ENCODE measurements around the gene OGA. TPM values are rescaled to one million over a fixed set of nuclear protein-coding genes. Genes with fewer than 3 reads are reported as not detected.

The OGA gene
- total and polyA plus RNA-seq, 2 donors (not counting 3 experiments of a cell fraction or from before 2014, with no cell fraction given) = 30.8 to 118 TPM

DNA sequence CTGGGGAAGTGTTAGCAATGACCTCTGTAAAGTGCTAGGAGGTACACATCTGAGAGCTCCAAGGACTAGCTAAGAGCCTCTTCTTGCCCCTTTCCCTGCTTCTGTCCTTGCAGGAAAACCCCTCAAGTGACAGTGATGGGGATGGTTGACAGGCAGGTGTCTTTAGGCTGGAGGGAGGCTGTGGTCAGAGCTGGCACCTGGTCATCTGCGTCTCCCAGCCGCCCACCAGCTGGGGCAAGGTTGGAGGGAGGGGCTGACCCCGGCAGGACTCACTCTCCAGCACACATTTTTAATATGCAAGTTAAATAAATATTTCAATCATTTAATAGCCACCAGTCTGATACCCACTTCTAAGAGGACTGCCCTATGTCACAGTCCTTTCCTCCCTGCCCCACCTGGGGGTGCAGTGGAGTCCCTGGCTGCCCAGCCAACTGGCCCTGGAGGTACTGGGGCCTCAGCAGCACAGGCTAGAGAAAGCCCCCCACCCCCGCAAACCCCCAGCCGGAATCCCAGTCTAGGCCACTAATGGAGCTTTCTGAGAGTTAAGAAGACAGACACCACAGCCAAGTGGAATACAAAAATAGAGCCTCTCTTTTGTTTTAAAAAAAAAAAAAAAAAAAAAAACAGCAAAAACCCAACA, 48.6 kb downstream of the OGA start:
- no peak for TF ChIP-seq MYC (IDR thresholded peaks at IDR 0.05; ENCODE audit: low read depth, low read length)
- TF ChIP-seq JUN (IDR thresholded peaks at IDR 0.05; ENCODE audit: borderline replicate concordance, insufficient read depth, insufficient read length, low read depth) = no peak
- DNase-seq (ENCODE audit: low read depth, low spot score) = no peak
- Histone ChIP-seq H2AFZ (ENCODE audit: low read depth, low read length) (no peak overlapping the region), H3K9me3 (replicated peaks; ENCODE audit: control insufficient read depth, insufficient read depth, low read length) (no peaks in the 10 kb centered on the region), H3K27ac (ENCODE audit: insufficient read depth, low read depth, low read length) (no peak overlapping the region), H3K9me1 (replicated peaks; ENCODE audit: control insufficient read depth, extremely low read depth, insufficient read depth, low read length) (no peaks in the 10 kb centered on the region), H4K20me1 (replicated peaks; ENCODE audit: control insufficient read depth, extremely low read depth, insufficient read depth, low read length) (no peaks in the 10 kb centered on the region), H3K4me1 (ENCODE audit: control insufficient read depth, extremely low read depth, insufficient read depth, low read length) (no peaks in the 10 kb centered on the region), H3K9ac (replicated peaks; ENCODE audit: extremely low read depth, insufficient read depth, low read length) (no peak overlapping the region), H3K4me2 (ENCODE audit: insufficient read depth, low read length) (no peak overlapping the region), H3K27me3 (ENCODE audit: control insufficient read depth in 2 of 2, insufficient read depth in 2 of 2, low read length in 2 of 2) (peaks cover 74% of the 10 kb centered on the region in 2 experiments), H3K79me2 (ENCODE audit: control insufficient read depth, insufficient read depth, low read length) (no peaks in the 10 kb centered on the region), H3K4me3 (replicated peaks in 1 of 3; ENCODE audit: insufficient read depth in 1 of 3, low read depth in 1 of 3, low read length in 3 of 3) (no peak overlapping the region), H3K36me3 (ENCODE audit: control insufficient read depth in 2 of 2, extremely low read depth in 1 of 2, insufficient read depth in 2 of 2, low read length in 2 of 2) (no peaks in the 10 kb centered on the region)
- FAIRE-seq = no peak
- dilution Hi-C loops (cut with MboI; ENCODE audit: extremely low pct_ligation_motif_present, low sequenced_read_pairs) = no loop called here
- no TSS peak for BruUV-seq (replicated peaks)
- ChIA-PET POLR2A (interaction anchor here (1.5 kb wide), 1 partner anchor 12 kb away, joined by 4 read pairs; no protein-coding TSS in a partner anchor), CTCF (interaction anchor here (2.9 kb wide), 1 partner anchor 11 kb away, joined by 18 read pairs; no protein-coding TSS in a partner anchor)
- intact Hi-C loops (cut with micrococcal nuclease) = no loop called here

DNA sequence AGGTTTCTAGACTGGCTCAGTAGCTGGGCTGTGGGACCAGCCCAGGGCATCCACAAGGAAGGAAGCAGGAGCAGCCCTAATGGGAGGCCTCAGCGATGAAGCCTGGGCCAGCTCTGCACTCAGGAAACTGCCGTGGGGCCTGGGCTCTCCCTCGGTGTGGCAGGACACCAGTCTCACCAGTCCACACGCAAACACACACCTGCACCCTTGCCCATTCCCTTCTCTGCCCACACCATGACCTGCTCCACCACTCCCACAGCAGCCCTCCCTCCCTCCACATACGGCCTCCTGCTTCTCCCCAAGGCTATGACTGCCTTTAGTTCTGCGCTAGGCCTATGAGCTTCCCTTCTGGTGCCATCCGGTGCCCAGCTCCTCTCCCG, 49.5 kb downstream of the OGA start:
- Histone ChIP-seq H3K27ac (ENCODE audit: insufficient read depth, low read depth, low read length) (no peak overlapping the region), H3K9me1 (replicated peaks; ENCODE audit: control insufficient read depth, extremely low read depth, insufficient read depth, low read length) (no peaks in the 10 kb centered on the region), H3K4me1 (ENCODE audit: control insufficient read depth, extremely low read depth, insufficient read depth, low read length) (no peaks in the 10 kb centered on the region), H3K79me2 (ENCODE audit: control insufficient read depth, insufficient read depth, low read length) (no peaks in the 10 kb centered on the region), H3K4me2 (ENCODE audit: insufficient read depth, low read length) (no peak overlapping the region), H3K4me3 (replicated peaks in 1 of 3; ENCODE audit: insufficient read depth in 1 of 3, low read depth in 1 of 3, low read length in 3 of 3) (no peak overlapping the region), H3K27me3 (ENCODE audit: control insufficient read depth in 2 of 2, insufficient read depth in 2 of 2, low read length in 2 of 2) (peaks cover 65% of the 10 kb centered on the region in 2 experiments), H4K20me1 (replicated peaks; ENCODE audit: control insufficient read depth, extremely low read depth, insufficient read depth, low read length) (no peaks in the 10 kb centered on the region), H3K9ac (replicated peaks; ENCODE audit: extremely low read depth, insufficient read depth, low read length) (no peak overlapping the region), H3K9me3 (replicated peaks; ENCODE audit: control insufficient read depth, insufficient read depth, low read length) (no peaks in the 10 kb centered on the region), H2AFZ (ENCODE audit: low read depth, low read length) (no peak overlapping the region), H3K36me3 (ENCODE audit: control insufficient read depth in 2 of 2, extremely low read depth in 1 of 2, insufficient read depth in 2 of 2, low read length in 2 of 2) (no peaks in the 10 kb centered on the region)
- DNase-seq (ENCODE audit: low read depth, low spot score) = no peak
- dilution Hi-C loops (cut with MboI; ENCODE audit: extremely low pct_ligation_motif_present, low sequenced_read_pairs) = no loop called here
- intact Hi-C loops (cut with micrococcal nuclease) = no loop called here
- no TSS peak for BruUV-seq (replicated peaks)
- POLR2A ChIA-PET = interaction anchor here (1.5 kb wide), 1 partner anchor 13 kb away, joined by 4 read pairs; no protein-coding TSS in a partner anchor
- CTCF ChIA-PET = interaction anchor here (0.7 to 2.9 kb wide), 3 partner anchors 10 to 166 kb away, joined by 3 to 18 read pairs (median 7); no protein-coding TSS in a partner anchor
- TF ChIP-seq, protein P1, sequence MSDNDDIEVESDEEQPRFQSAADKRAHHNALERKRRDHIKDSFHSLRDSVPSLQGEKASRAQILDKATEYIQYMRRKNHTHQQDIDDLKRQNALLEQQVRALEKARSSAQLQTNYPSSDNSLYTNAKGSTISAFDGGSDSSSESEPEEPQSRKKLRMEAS (IDR thresholded peaks at IDR 0.05; ENCODE audit: insufficient read depth, insufficient read length) = no peak
- no peak for TF ChIP-seq POLR2AphosphoS5 (IDR thresholded peaks at IDR 0.05; ENCODE audit: insufficient read depth, low read depth, low read length)
- no peak for TF ChIP-seq POLR2A (IDR thresholded peaks at IDR 0.05; ENCODE audit: low read depth, low read length)
- TF ChIP-seq GATA2 (IDR thresholded peaks at IDR 0.05; ENCODE audit: insufficient read depth, insufficient read length, low read depth, low read length) = no peak
- no peak for TF ChIP-seq EZH2 (IDR thresholded peaks at IDR 0.05; ENCODE audit: borderline replicate concordance, low read depth, low read length, severe bottlenecking)
- FAIRE-seq = no peak
